Endometrial microvascular endothelial cells (primary cell): ENCODE measurements around the gene ARHGDIA. TPM values are rescaled to one million over a fixed set of nuclear protein-coding genes. Genes with fewer than 3 reads are reported as not detected.
"Not testable (repeated sequence)": the region's sequence is repeated elsewhere in the genome, so short reads cannot be mapped to it uniquely, and the experiment has no call there.

Source experiments
- in situ Hi-C: cut with HindIII; loops from 2 replicates; pipeline ENCODE4 v1.10.0; 2017; ENCODE audit warnings: low sequenced_read_pairs, low pct_unique_long_range_greater_than_20kb; ENCODE audit errors: inconsistent ontology term
- total RNA-seq: library from RNA; depleted of rRNA; stranded (reverse); fragments of >200 nt; gene quantifications from one replicate; pipeline ENCODE4 v1.2.3, GENCODE V29; 2015; ENCODE audit errors: inconsistent ontology term

Gene ARHGDIA
- total RNA-seq, 1 donor from 2014 or later = 471 TPM

- in situ Hi-C loops = no loop called here
These were observed 21.7 kb downstream of the ARHGDIA start for GRCh38 chr17:81849457-81849856.

- in situ Hi-C loops = no loop called here
These were observed 24.1 kb downstream of the ARHGDIA start for GRCh38 chr17:81846743-81847689.

- in situ Hi-C loops = no loop called here
These were observed 25.0 kb downstream of the ARHGDIA start for GRCh38 chr17:81845881-81846742.

- in situ Hi-C loops = no loop called here
These were observed 25.8 kb downstream of the ARHGDIA start for GRCh38 chr17:81845361-81845760.

GRCh38 chr17:81844887-81845286 lies 26.2 kb downstream of the ARHGDIA start:
- in situ Hi-C loops = no loop called here

GRCh38 chr17:81844327-81844851 lies 26.7 kb downstream of the ARHGDIA start:
- in situ Hi-C loops = no loop called here

GRCh38 chr17:81843713-81844326 lies 27.3 kb downstream of the ARHGDIA start:
- in situ Hi-C loops = no loop called here

- in situ Hi-C loops = no loop called here
These were observed 28.2 kb downstream of the ARHGDIA start for GRCh38 chr17:81842725-81843504.

GRCh38 chr17:81842378-81842724 lies 28.8 kb downstream of the ARHGDIA start:
- in situ Hi-C loops = no loop called here

- in situ Hi-C loops = no loop called here
These were observed 29.3 kb downstream of the ARHGDIA start for GRCh38 chr17:81841866-81842265.

- in situ Hi-C loops = no loop called here
These were observed 30.0 kb downstream of the ARHGDIA start for GRCh38 chr17:81840826-81841778.

- in situ Hi-C loops = not testable (repeated sequence)
These were observed 31.1 kb downstream of the ARHGDIA start for GRCh38 chr17:81840059-81840458.

GRCh38 chr17:81839301-81839700 lies 31.8 kb downstream of the ARHGDIA start:
- in situ Hi-C loops = no loop called here

- in situ Hi-C loops = no loop called here
These were observed 32.3 kb downstream of the ARHGDIA start for GRCh38 chr17:81838753-81839255.

- in situ Hi-C loops = no loop called here
These were observed 33.5 kb downstream of the ARHGDIA start for GRCh38 chr17:81837641-81838040.

GRCh38 chr17:81834831-81835267 lies 36.3 kb downstream of the ARHGDIA start, which contains the start of gene PPP1R27:
PPP1R27 (minus strand) TSS chr17:81835050; CDS start chr17:81834953, 97 bp downstream.
- in situ Hi-C loops = no loop called here
